ENCODE measurements around the gene FHL2. TPM values are rescaled to one million over a fixed set of nuclear protein-coding genes. Genes with fewer than 3 reads are reported as not detected.

The FHL2 gene
- total RNA-seq, 2 experiments from 2014 or later: not detected

- CTCF ChIA-PET (ENCODE audit: unreplicated experiment): no interaction called here
- intact Hi-C loops (cut with micrococcal nuclease; ENCODE audit: unreplicated experiment): no loop called here
These were observed 30.0 kb downstream of the FHL2 start for GRCh38 chr2:105368759-105369408.

DNA sequence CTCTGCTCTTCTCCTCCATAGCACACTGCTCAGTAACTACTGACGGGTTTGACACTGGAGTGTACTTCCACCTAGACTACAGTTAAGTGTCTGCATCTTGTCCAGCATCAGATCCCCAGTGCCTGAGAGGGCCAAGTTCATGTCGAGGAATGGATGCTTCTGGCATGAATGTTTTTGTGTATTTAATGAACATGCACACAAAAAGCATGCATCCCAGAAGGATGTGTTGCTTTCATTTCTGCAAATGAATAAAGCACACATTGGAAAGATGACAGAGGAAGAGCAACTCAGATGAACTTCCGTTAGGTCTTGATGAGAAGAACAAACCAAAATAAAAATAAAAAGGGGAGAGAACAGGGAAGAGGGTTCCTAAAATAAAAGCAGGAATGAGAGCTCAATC is 33.6 kb downstream of the FHL2 start:
- H3K36me3 ChIP-seq (ENCODE audit: insufficient read depth, low read length): no peaks in the 10 kb centered on the region
- H3K9me2 ChIP-seq (ENCODE audit: insufficient read depth, low read length): no peaks in the 10 kb centered on the region
- H2AFZ ChIP-seq (ENCODE audit: low read length): no peak overlapping the region
- no peaks in the 10 kb centered on the region for H3K4me1 ChIP-seq (ENCODE audit: insufficient read depth, low read length, poor library complexity, severe bottlenecking)
- no TSS peak for BruUV-seq (replicated peaks)
- no peak for TF ChIP-seq EZH2phosphoT487 (IDR thresholded peaks at IDR 0.05; ENCODE audit: borderline replicate concordance, low read depth, low read length)
- TF ChIP-seq, protein P1, sequence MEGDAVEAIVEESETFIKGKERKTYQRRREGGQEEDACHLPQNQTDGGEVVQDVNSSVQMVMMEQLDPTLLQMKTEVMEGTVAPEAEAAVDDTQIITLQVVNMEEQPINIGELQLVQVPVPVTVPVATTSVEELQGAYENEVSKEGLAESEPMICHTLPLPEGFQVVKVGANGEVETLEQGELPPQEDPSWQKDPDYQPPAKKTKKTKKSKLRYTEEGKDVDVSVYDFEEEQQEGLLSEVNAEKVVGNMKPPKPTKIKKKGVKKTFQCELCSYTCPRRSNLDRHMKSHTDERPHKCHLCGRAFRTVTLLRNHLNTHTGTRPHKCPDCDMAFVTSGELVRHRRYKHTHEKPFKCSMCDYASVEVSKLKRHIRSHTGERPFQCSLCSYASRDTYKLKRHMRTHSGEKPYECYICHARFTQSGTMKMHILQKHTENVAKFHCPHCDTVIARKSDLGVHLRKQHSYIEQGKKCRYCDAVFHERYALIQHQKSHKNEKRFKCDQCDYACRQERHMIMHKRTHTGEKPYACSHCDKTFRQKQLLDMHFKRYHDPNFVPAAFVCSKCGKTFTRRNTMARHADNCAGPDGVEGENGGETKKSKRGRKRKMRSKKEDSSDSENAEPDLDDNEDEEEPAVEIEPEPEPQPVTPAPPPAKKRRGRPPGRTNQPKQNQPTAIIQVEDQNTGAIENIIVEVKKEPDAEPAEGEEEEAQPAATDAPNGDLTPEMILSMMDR (conservative IDR thresholded peaks at IDR 0.05; ENCODE audit: low read length): no peak
- no peaks in the 10 kb centered on the region for H4K20me1 ChIP-seq (ENCODE audit: insufficient read depth, low read length)
- ChIA-PET POLR2A (interaction anchor here (0.7 to 1.4 kb wide), 3 partner anchors 9 to 684 kb away, joined by 3 to 5 read pairs (median 3); no protein-coding TSS in a partner anchor), CTCF (ENCODE audit: unreplicated experiment) (no interaction called here)
- DNase-seq (ENCODE audit: low spot score): no peak
- no peaks in the 10 kb centered on the region for H3K9me3 ChIP-seq (ENCODE audit: low read length)
- no peak overlapping the region for H3K4me2 ChIP-seq (ENCODE audit: low read length)
- intact Hi-C loops (cut with micrococcal nuclease; ENCODE audit: unreplicated experiment): no loop called here
- no peak overlapping the region for H3K4me3 ChIP-seq (ENCODE audit: low read depth, low read length, poor library complexity, severe bottlenecking)
- H3K27ac ChIP-seq (ENCODE audit: low read depth, low read length, poor library complexity, severe bottlenecking): no peak overlapping the region
- no peaks in the 10 kb centered on the region for H3K79me2 ChIP-seq (ENCODE audit: insufficient read depth, low read depth, low read length)

More at GRCh38 chr2:105368759-105369408, 30.0 kb downstream of the FHL2 start:
- POLR2A ChIA-PET: interaction anchor here (0.6 kb wide), 1 partner anchor 1526 kb away, joined by 5 read pairs; no protein-coding TSS in a partner anchor
- no TSS peak for BruUV-seq (replicated peaks)
- no peaks in the 10 kb centered on the region for H3K9me2 ChIP-seq (ENCODE audit: insufficient read depth, low read length)
- TF ChIP-seq, protein P1 (conservative IDR thresholded peaks at IDR 0.05; ENCODE audit: low read length): no peak
- TF ChIP-seq EZH2phosphoT487 (IDR thresholded peaks at IDR 0.05; ENCODE audit: borderline replicate concordance, low read depth, low read length): no peak
- H4K20me1 ChIP-seq (ENCODE audit: insufficient read depth, low read length): no peaks in the 10 kb centered on the region
- no peaks in the 10 kb centered on the region for H3K79me2 ChIP-seq (ENCODE audit: insufficient read depth, low read depth, low read length)
- no peak for DNase-seq (ENCODE audit: low spot score)
- no peaks in the 10 kb centered on the region for H3K4me1 ChIP-seq (ENCODE audit: insufficient read depth, low read length, poor library complexity, severe bottlenecking)
- no peaks in the 10 kb centered on the region for H3K9me3 ChIP-seq (ENCODE audit: low read length)
- H3K36me3 ChIP-seq (ENCODE audit: insufficient read depth, low read length): no peaks in the 10 kb centered on the region
- H3K4me2 ChIP-seq (ENCODE audit: low read length): no peak overlapping the region
- H3K4me3 ChIP-seq (ENCODE audit: low read depth, low read length, poor library complexity, severe bottlenecking): no peak overlapping the region
- H2AFZ ChIP-seq (ENCODE audit: low read length): no peak overlapping the region
- H3K27ac ChIP-seq (ENCODE audit: low read depth, low read length, poor library complexity, severe bottlenecking): no peak overlapping the region

DNA sequence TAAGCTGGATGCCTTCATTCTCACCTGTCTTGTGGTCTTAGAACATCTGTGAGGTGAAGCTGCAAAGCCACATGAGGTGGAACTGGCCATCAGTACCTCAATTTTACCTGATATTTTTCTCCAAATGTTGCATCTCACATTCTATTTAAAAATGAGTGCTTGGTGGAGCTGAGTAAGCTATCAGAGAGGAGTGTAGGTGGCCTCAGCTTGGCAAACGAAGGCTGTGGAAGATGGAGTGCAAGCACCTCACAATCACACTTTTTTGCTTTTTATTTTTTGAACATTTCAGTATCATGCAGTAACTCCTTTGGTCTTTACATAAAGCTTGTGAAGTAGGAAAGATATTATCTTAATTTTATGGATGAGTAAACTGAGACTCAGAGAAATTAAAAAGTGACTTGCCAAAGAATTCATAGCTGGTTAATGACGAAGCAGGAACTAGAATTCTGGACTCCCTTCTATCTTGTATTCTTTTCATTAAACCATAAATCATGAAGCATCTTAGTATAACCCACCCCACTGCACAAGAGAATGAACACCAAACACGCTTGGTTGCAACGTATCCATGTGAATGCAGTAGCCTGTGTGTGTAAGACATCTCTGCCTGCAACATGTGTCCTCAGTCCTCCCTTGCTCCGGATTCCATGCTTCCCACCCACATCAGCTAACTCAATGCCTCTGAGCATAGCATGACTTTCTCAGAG is 34.3 kb downstream of the FHL2 start:
- TF ChIP-seq, protein P1 (conservative IDR thresholded peaks at IDR 0.05; ENCODE audit: low read length): no peak
- TF ChIP-seq EZH2phosphoT487 (IDR thresholded peaks at IDR 0.05; ENCODE audit: borderline replicate concordance, low read depth, low read length): no peak
- Histone ChIP-seq H3K79me2 (ENCODE audit: insufficient read depth, low read depth, low read length) (no peaks in the 10 kb centered on the region), H3K27ac (ENCODE audit: low read depth, low read length, poor library complexity, severe bottlenecking) (no peak overlapping the region), H3K9me2 (ENCODE audit: insufficient read depth, low read length) (no peaks in the 10 kb centered on the region), H3K36me3 (ENCODE audit: insufficient read depth, low read length) (peaks cover 2% of the 10 kb centered on the region; the same call in 1 of the 2 replicates), H3K4me2 (ENCODE audit: low read length) (no peak overlapping the region), H2AFZ (ENCODE audit: low read length) (no peak overlapping the region), H4K20me1 (ENCODE audit: insufficient read depth, low read length) (no peaks in the 10 kb centered on the region), H3K4me3 (ENCODE audit: low read depth, low read length, poor library complexity, severe bottlenecking) (no peak overlapping the region), H3K4me1 (ENCODE audit: insufficient read depth, low read length, poor library complexity, severe bottlenecking) (no peaks in the 10 kb centered on the region), H3K9me3 (ENCODE audit: low read length) (no peaks in the 10 kb centered on the region)
- no peak for DNase-seq (ENCODE audit: low spot score)
- BruUV-seq (replicated peaks): no TSS peak
- POLR2A ChIA-PET: interaction anchor here (1.4 kb wide), 1 partner anchor 8 kb away, joined by 3 read pairs; no protein-coding TSS in a partner anchor
- CTCF ChIA-PET (ENCODE audit: unreplicated experiment): no interaction called here
- intact Hi-C loops (cut with micrococcal nuclease; ENCODE audit: unreplicated experiment): no loop called here

Measured in OCI-LY7 (cell line).